ENCODE measurements around the gene DNAH14. TPM values are rescaled to one million over a fixed set of nuclear protein-coding genes. Genes with fewer than 3 reads are reported as not detected.

The DNAH14 gene
- total and polyA plus RNA-seq, 2 experiments from 2014 or later: 14.7 to 46.1 TPM

DNA sequence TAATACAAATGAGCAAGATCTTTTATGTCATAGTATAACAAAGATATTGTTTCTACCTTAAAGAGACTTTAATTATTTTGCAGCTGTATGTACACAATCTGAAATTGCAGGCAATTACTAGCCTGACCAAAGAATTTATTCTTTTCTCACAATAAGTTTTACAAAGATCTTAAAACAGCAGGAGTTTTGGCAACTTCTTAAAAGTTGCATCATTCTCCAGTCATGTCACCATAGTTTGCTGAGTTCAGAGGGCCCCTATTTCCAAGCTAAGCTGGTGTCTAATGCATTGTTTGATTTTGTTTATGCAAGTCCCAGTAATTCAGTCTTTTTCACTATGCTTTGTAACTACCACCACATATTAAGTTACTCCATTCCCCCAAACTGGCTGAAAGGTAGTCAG lies 114.8 kb downstream of the DNAH14 start:
- DNase-seq (ENCODE audit: low spot score): no peak
- no peaks in the 10 kb centered on the region for H3K9me2 ChIP-seq (replicated peaks; ENCODE audit: insufficient read depth)
- no peak overlapping the region for H3K27ac ChIP-seq
- no peaks in the 10 kb centered on the region for H3K4me1 ChIP-seq (ENCODE audit: insufficient read depth)
- H3K79me2 ChIP-seq: no peaks in the 10 kb centered on the region
- no peaks in the 10 kb centered on the region for H3K9me3 ChIP-seq (ENCODE audit: low read depth)
- H3K27me3 ChIP-seq: no peaks in the 10 kb centered on the region
- no peak overlapping the region for H2AFZ ChIP-seq
- no peak for TF ChIP-seq EZH2phosphoT487 (IDR thresholded peaks at IDR 0.05; ENCODE audit: low read depth, severe bottlenecking, unreplicated experiment)
- no peak for TF ChIP-seq EZH2 (IDR thresholded peaks at IDR 0.05; ENCODE audit: borderline replicate concordance)
- TF ChIP-seq, protein P1, sequence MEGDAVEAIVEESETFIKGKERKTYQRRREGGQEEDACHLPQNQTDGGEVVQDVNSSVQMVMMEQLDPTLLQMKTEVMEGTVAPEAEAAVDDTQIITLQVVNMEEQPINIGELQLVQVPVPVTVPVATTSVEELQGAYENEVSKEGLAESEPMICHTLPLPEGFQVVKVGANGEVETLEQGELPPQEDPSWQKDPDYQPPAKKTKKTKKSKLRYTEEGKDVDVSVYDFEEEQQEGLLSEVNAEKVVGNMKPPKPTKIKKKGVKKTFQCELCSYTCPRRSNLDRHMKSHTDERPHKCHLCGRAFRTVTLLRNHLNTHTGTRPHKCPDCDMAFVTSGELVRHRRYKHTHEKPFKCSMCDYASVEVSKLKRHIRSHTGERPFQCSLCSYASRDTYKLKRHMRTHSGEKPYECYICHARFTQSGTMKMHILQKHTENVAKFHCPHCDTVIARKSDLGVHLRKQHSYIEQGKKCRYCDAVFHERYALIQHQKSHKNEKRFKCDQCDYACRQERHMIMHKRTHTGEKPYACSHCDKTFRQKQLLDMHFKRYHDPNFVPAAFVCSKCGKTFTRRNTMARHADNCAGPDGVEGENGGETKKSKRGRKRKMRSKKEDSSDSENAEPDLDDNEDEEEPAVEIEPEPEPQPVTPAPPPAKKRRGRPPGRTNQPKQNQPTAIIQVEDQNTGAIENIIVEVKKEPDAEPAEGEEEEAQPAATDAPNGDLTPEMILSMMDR (IDR thresholded peaks at IDR 0.05; ENCODE audit: poor library complexity): no peak
- no peak overlapping the region for H3K4me2 ChIP-seq
- no peak overlapping the region for H3K4me3 ChIP-seq
- no peaks in the 10 kb centered on the region for H3K36me3 ChIP-seq (replicated peaks; ENCODE audit: insufficient read depth, low read depth)
- no peaks in the 10 kb centered on the region for H4K20me1 ChIP-seq (ENCODE audit: insufficient read depth, poor library complexity, severe bottlenecking)

DNA sequence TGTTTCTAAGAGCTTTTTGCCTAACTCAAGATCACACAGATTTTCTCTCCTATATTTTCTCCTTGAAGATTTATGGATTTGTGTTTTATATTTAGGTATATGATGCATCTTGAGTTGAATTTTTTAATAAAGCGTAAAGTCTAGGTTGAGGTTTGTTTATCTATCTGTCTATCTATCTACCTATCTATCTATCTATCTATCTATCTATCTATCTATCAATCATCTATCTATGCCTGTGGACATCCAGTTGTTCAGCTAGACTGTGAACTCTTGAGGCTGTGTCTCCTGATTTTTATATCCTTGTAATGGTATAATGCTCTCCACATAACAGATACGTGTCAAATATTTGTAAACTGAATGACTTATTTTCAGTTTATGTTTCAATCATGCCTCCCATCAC lies 120.1 kb downstream of the DNAH14 start:
- H3K9me3 ChIP-seq (ENCODE audit: low read depth): no peaks in the 10 kb centered on the region
- no peak overlapping the region for H2AFZ ChIP-seq
- no peaks in the 10 kb centered on the region for H4K20me1 ChIP-seq (ENCODE audit: insufficient read depth, poor library complexity, severe bottlenecking)
- TF ChIP-seq EZH2 (IDR thresholded peaks at IDR 0.05; ENCODE audit: borderline replicate concordance): no peak
- TF ChIP-seq EZH2phosphoT487 (IDR thresholded peaks at IDR 0.05; ENCODE audit: low read depth, severe bottlenecking, unreplicated experiment): no peak
- TF ChIP-seq, protein P1 (IDR thresholded peaks at IDR 0.05; ENCODE audit: poor library complexity): no peak
- no peaks in the 10 kb centered on the region for H3K4me1 ChIP-seq (ENCODE audit: insufficient read depth)
- no peak overlapping the region for H3K4me3 ChIP-seq
- WGBS (ENCODE audit: low lambda C conversion rate, missing lambda C conversion rate): 97% methylated on average over 2 of the region's 2 CpGs
- no peaks in the 10 kb centered on the region for H3K79me2 ChIP-seq
- H3K27me3 ChIP-seq: no peaks in the 10 kb centered on the region
- H3K36me3 ChIP-seq (replicated peaks; ENCODE audit: insufficient read depth, low read depth): no peaks in the 10 kb centered on the region
- H3K27ac ChIP-seq: no peak overlapping the region
- no peak for DNase-seq (ENCODE audit: low spot score)
- no peak overlapping the region for H3K4me2 ChIP-seq
- H3K9me2 ChIP-seq (replicated peaks; ENCODE audit: insufficient read depth): no peaks in the 10 kb centered on the region

DNA sequence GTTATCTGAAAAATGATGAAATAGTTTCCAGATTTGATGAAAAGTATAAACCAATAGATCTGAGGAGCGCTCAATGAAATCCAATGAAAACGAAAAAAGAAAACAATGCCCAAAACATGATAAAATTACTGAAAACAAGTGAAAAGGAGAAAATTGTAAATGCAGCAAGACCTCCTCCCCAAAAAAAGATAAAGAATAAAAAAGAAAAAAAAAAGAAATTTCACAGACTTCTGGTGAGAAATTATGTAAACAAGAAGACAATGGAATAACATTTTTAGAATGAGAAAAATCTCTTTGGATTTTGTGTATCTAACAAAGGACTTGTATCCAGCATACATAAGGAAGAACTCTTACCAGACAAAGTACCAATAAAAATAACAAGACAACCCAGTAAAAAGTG lies 134.2 kb downstream of the DNAH14 start:
- Histone ChIP-seq H3K9me3 (ENCODE audit: low read depth) (no peaks in the 10 kb centered on the region), H3K79me2 (no peaks in the 10 kb centered on the region), H2AFZ (no peak overlapping the region), H3K9me2 (replicated peaks; ENCODE audit: insufficient read depth) (no peaks in the 10 kb centered on the region), H3K4me3 (no peak overlapping the region), H3K36me3 (replicated peaks; ENCODE audit: insufficient read depth, low read depth) (no peaks in the 10 kb centered on the region), H3K27ac (no peak overlapping the region), H3K27me3 (no peaks in the 10 kb centered on the region), H4K20me1 (ENCODE audit: insufficient read depth, poor library complexity, severe bottlenecking) (no peaks in the 10 kb centered on the region), H3K4me2 (no peak overlapping the region), H3K4me1 (ENCODE audit: insufficient read depth) (no peaks in the 10 kb centered on the region)
- no peak for DNase-seq (ENCODE audit: low spot score)
- TF ChIP-seq EZH2 (IDR thresholded peaks at IDR 0.05; ENCODE audit: borderline replicate concordance): no peak
- no peak for TF ChIP-seq EZH2phosphoT487 (IDR thresholded peaks at IDR 0.05; ENCODE audit: low read depth, severe bottlenecking, unreplicated experiment)
- TF ChIP-seq, protein P1 (IDR thresholded peaks at IDR 0.05; ENCODE audit: poor library complexity): no peak
- WGBS (ENCODE audit: low lambda C conversion rate, missing lambda C conversion rate): 98% methylated on average over 2 of the region's 2 CpGs

DNA sequence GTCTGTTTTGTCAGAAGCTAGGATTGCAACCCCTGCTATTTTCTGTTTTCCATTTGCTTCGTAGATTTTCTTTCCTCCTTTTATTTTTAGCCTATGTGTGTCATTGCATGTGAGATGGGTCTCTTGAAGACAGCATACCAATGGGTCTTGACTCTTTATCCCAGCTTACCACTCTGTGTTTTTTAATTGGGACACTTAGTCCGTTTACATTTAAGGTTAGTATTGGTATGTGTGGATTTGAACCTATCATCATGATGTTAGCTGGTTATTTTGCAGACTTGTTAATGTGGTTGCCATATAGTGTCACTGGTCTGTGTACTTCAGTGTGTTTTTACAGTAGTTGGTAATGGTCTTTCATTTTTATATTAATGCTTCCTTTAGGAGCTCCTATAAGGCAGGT lies 141.5 kb downstream of the DNAH14 start:
- Histone ChIP-seq H3K9me2 (replicated peaks; ENCODE audit: insufficient read depth) (no peaks in the 10 kb centered on the region), H3K79me2 (no peaks in the 10 kb centered on the region), H3K9me3 (ENCODE audit: low read depth) (no peaks in the 10 kb centered on the region), H3K27me3 (no peaks in the 10 kb centered on the region), H3K4me1 (ENCODE audit: insufficient read depth) (no peaks in the 10 kb centered on the region), H2AFZ (no peak overlapping the region), H3K4me2 (no peak overlapping the region), H3K36me3 (replicated peaks; ENCODE audit: insufficient read depth, low read depth) (no peaks in the 10 kb centered on the region), H3K27ac (no peak overlapping the region), H4K20me1 (ENCODE audit: insufficient read depth, poor library complexity, severe bottlenecking) (no peaks in the 10 kb centered on the region), H3K4me3 (no peak overlapping the region)
- TF ChIP-seq EZH2phosphoT487 (IDR thresholded peaks at IDR 0.05; ENCODE audit: low read depth, severe bottlenecking, unreplicated experiment): no peak
- TF ChIP-seq, protein P1 (IDR thresholded peaks at IDR 0.05; ENCODE audit: poor library complexity): no peak
- no peak for TF ChIP-seq EZH2 (IDR thresholded peaks at IDR 0.05; ENCODE audit: borderline replicate concordance)
- 48% methylated on average over 2 of the region's 2 CpGs for WGBS (ENCODE audit: low lambda C conversion rate, missing lambda C conversion rate)
- no peak for DNase-seq (ENCODE audit: low spot score)
